Activated CD4-positive, alpha-beta T cell treated with anti-CD3 and anti-CD28 coated beads, Interleukin-2, amount 10 ng/mL, durations not matched to agents 24 days and 14 days (primary cell): ENCODE results near the gene ITPK1. TPM values are rescaled to one million over a fixed set of nuclear protein-coding genes. Genes with fewer than 3 reads are reported as not detected.

Experiments
- DNase-seq: peaks from one replicate; pipeline ENCODE4 v3.0.0; 2022
- H3K27ac Mint-ChIP-seq: one replicate; pipeline ENCODE4 v1.8.0; 2022; ENCODE audit warnings: mild to moderate bottlenecking, mixed read lengths
- H3K27me3 Mint-ChIP-seq: one replicate; pipeline ENCODE4 v1.8.0; 2022; ENCODE audit warnings: mixed read lengths
- H3K36me3 Mint-ChIP-seq: one replicate; pipeline ENCODE4 v1.8.0; 2022; ENCODE audit warnings: low read depth, mild to moderate bottlenecking, mixed read lengths
- H3K4me1 Mint-ChIP-seq: one replicate; pipeline ENCODE4 v1.8.0; 2021; ENCODE audit warnings: mixed read lengths
- H3K4me3 Mint-ChIP-seq: one replicate; pipeline ENCODE4 v1.8.0; 2022; ENCODE audit warnings: mild to moderate bottlenecking, moderate library complexity, mixed read lengths
- H3K9me3 Mint-ChIP-seq: one replicate; pipeline ENCODE4 v1.8.0; 2021; ENCODE audit warnings: mixed read lengths
- intact Hi-C: fragments of 100-400 bp; cut with micrococcal nuclease; formaldehyde crosslinking; loops from one replicate; pipeline ENCODE4 v1.15.1; 2023
- total RNA-seq: library from RNA; stranded (reverse); gene quantifications from 2 replicates; pipeline ENCODE4 v1.2.3, GENCODE V29; 2022

The ITPK1 gene
- total RNA-seq, 1 donor from 2014 or later = 71.0 TPM

DNA sequence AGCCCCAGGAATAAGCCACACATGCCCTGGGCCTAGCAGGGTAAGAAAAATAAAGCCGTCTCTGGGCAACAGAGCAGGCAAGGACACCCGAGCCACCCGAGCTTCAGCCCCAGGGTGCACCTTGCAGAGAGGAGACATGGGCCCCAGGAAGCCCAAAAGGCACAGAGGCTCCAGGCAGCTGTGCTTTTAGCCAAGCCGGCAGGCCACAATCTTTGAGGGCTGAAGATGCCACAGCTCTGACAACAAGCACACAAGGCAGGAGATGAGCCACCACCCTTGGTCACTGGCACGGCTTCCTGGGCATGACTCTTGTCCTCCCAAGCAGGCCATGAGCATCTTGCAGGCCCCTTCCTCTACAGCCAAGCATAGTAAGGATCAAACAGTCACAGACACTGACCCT, 86.3 kb downstream of the ITPK1 start:
- peaks cover 21% of the 10 kb centered on the region for H3K4me1 Mint-ChIP-seq
- no peaks in the 10 kb centered on the region for H3K9me3 Mint-ChIP-seq
- H3K36me3 Mint-ChIP-seq = no peaks in the 10 kb centered on the region
- intact Hi-C loops = no loop called here
- DNase-seq = no peak
- H3K27me3 Mint-ChIP-seq = no peaks in the 10 kb centered on the region
- H3K4me3 Mint-ChIP-seq = no peak overlapping the region
- no peak overlapping the region for H3K27ac Mint-ChIP-seq

DNA sequence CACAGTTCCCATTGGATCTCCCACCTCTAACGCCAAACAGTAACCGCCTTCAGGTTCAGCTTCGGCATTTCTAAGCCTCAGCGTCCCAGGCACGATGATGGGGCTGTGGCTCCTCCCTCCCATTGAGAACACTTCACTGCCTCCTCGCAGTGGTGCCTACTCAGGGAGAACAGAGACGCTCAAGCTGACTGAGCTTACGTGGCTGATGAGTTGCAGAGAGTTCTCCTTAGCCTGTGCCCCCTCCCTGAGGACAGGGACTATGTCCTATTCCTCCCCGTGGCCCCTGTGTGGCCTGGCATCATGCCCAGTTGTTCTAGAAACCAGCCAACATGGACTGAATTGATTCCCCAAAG, 87.0 kb downstream of the ITPK1 start:
- Mint-ChIP-seq H3K27me3 (no peaks in the 10 kb centered on the region), H3K36me3 (no peaks in the 10 kb centered on the region), H3K4me3 (no peak overlapping the region), H3K4me1 (peaks cover 14% of the 10 kb centered on the region), H3K9me3 (no peaks in the 10 kb centered on the region), H3K27ac (no peak overlapping the region)
- DNase-seq = no peak
- intact Hi-C loops = no loop called here

GRCh38 chr14:93027810-93028723, 87.7 kb downstream of the ITPK1 start:
- DNase-seq = no peak
- peaks cover 1% of the 10 kb centered on the region for H3K36me3 Mint-ChIP-seq

DNA sequence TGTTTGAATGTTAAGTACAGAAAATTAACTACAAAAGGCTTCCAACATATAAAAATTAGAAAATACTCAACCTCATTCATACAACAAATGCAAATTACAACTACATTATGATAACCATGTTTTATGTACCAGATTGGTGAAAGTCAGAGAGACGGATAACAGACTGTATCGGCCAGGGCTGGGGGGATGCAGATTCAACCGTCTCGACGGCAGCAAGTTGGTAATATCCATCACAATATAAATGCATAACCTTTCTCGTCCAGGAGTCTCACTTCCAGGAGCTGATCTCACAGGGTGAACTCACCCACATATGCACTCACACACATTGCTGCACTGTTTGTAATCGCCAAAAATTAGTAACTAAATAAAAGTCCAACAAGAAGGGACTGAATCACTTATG, 89.4 kb downstream of the ITPK1 start:
- intact Hi-C loops = no loop called here
- H3K27ac Mint-ChIP-seq = no peak overlapping the region
- peaks cover 10% of the 10 kb centered on the region for H3K4me1 Mint-ChIP-seq
- peaks cover 3% of the 10 kb centered on the region for H3K9me3 Mint-ChIP-seq
- peaks cover 7% of the 10 kb centered on the region for H3K36me3 Mint-ChIP-seq
- no peak overlapping the region for H3K4me3 Mint-ChIP-seq
- DNase-seq = no peak
- no peaks in the 10 kb centered on the region for H3K27me3 Mint-ChIP-seq

More at GRCh38 chr14:93027810-93028723, 87.7 kb downstream of the ITPK1 start:
- Mint-ChIP-seq H3K27ac (no peak overlapping the region), H3K4me1 (peaks cover 9% of the 10 kb centered on the region), H3K27me3 (no peaks in the 10 kb centered on the region), H3K9me3 (no peaks in the 10 kb centered on the region), H3K4me3 (no peak overlapping the region)
- intact Hi-C loops = no loop called here

GRCh38 chr14:93025055-93025454, 90.7 kb downstream of the ITPK1 start:
- H3K9me3 Mint-ChIP-seq = peaks cover 3% of the 10 kb centered on the region
- H3K36me3 Mint-ChIP-seq = peaks cover 7% of the 10 kb centered on the region
- no peaks in the 10 kb centered on the region for H3K27me3 Mint-ChIP-seq
- intact Hi-C loops = no loop called here
- H3K4me3 Mint-ChIP-seq = no peak overlapping the region
- peaks cover 10% of the 10 kb centered on the region for H3K4me1 Mint-ChIP-seq
- no peak for DNase-seq
- H3K27ac Mint-ChIP-seq = no peak overlapping the region

GRCh38 chr14:93024493-93024892, 91.2 kb downstream of the ITPK1 start:
- Mint-ChIP-seq H3K36me3 (peaks cover 7% of the 10 kb centered on the region), H3K27me3 (no peaks in the 10 kb centered on the region), H3K4me1 (peaks cover 10% of the 10 kb centered on the region), H3K27ac (no peak overlapping the region), H3K9me3 (peaks cover 3% of the 10 kb centered on the region), H3K4me3 (no peak overlapping the region)
- no peak for DNase-seq
- intact Hi-C loops = no loop called here

DNA sequence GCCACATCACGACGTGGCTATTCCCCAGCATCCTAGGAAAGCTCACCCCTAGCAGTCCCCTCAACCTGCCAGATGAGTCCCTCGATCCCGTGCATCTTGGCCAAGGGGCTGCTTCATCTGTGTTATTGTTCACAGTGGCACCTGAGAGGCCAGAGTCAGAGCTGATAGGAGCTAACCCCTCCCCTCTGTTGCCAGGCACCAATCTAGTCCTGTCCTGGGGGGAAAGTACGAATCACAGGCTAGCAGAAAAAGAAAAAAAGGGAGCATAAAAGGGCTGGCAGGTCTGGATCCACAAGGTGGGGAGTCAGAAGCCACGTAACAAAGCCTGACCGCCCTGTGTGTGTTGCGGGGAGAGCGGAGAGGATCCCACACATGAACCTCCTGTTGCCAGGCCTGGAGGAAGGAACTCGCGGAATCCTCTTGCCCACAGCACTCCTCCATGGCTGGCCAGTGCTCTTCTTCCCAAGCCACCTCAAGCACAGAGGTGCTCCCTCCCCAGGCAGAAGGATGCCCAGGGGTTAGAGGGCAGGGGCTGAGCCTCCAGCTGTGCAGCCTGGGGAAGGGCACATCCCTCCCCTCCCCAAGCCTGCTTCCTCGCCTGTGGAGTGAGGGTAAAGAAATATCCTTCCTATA, 91.8 kb downstream of the ITPK1 start:
- Mint-ChIP-seq H3K9me3 (peaks cover 3% of the 10 kb centered on the region), H3K27me3 (no peaks in the 10 kb centered on the region), H3K27ac (no peak overlapping the region), H3K36me3 (peaks cover 7% of the 10 kb centered on the region), H3K4me3 (no peak overlapping the region), H3K4me1 (peaks cover 10% of the 10 kb centered on the region)
- no peak for DNase-seq
- intact Hi-C loops = no loop called here

- peaks cover 3% of the 10 kb centered on the region for H3K9me3 Mint-ChIP-seq
- intact Hi-C loops = no loop called here
- no peak for DNase-seq
- H3K36me3 Mint-ChIP-seq = peaks cover 7% of the 10 kb centered on the region
- no peak overlapping the region for H3K4me3 Mint-ChIP-seq
- H3K4me1 Mint-ChIP-seq = peaks cover 10% of the 10 kb centered on the region
- H3K27me3 Mint-ChIP-seq = no peaks in the 10 kb centered on the region
- H3K27ac Mint-ChIP-seq = no peak overlapping the region
Measured at GRCh38 chr14:93023039-93023438, 92.7 kb downstream of the ITPK1 start.

DNA sequence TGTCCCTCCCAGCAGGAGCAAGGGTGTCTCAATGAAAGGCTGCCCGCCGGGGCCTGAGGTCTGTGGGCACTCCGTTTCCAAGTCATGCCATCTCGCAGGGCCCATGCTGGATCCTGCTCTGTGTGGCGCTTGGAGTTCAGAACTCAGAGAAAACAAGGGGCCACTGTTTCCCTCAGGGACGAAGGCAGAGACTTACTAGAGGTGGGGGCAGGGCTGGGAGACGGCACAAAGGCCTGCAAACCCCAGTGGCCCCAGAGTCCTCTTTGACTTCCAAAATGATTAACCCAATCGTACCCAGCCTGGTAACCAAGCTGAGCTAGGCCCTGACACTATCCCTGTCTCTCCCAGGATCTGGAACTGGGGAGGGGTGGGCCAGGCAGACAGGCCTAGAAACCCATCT, 95.8 kb downstream of the ITPK1 start:
- intact Hi-C loops = loop anchor here (10.0 kb wide), 1 partner anchor 55 kb away; no protein-coding TSS in a partner anchor
- no peak for DNase-seq
- H3K27me3 Mint-ChIP-seq = no peaks in the 10 kb centered on the region
- peaks cover 4% of the 10 kb centered on the region for H3K4me1 Mint-ChIP-seq
- H3K36me3 Mint-ChIP-seq = peaks cover 8% of the 10 kb centered on the region
- H3K27ac Mint-ChIP-seq = no peak overlapping the region
- no peak overlapping the region for H3K4me3 Mint-ChIP-seq
- H3K9me3 Mint-ChIP-seq = peaks cover 3% of the 10 kb centered on the region

- DNase-seq = no peak
- no peaks in the 10 kb centered on the region for H3K27me3 Mint-ChIP-seq
- intact Hi-C loops = loop anchor here (10.0 kb wide), 1 partner anchor 55 kb away; no protein-coding TSS in a partner anchor
- peaks cover 9% of the 10 kb centered on the region for H3K4me1 Mint-ChIP-seq
- H3K27ac Mint-ChIP-seq = no peak overlapping the region
- H3K9me3 Mint-ChIP-seq = peaks cover 3% of the 10 kb centered on the region
- H3K36me3 Mint-ChIP-seq = peaks cover 10% of the 10 kb centered on the region
- no peak overlapping the region for H3K4me3 Mint-ChIP-seq
Measured at GRCh38 chr14:93019367-93019843, 96.3 kb downstream of the ITPK1 start.

- no peaks in the 10 kb centered on the region for H3K27me3 Mint-ChIP-seq
- H3K4me1 Mint-ChIP-seq = peaks cover 18% of the 10 kb centered on the region
- H3K9me3 Mint-ChIP-seq = peaks cover 3% of the 10 kb centered on the region
- intact Hi-C loops = loop anchor here (10.0 kb wide), 1 partner anchor 54 kb away; no protein-coding TSS in a partner anchor
- H3K4me3 Mint-ChIP-seq = no peak overlapping the region
- DNase-seq = no peak
- H3K27ac Mint-ChIP-seq = peak overlapping the region; percentile 65
- peaks cover 10% of the 10 kb centered on the region for H3K36me3 Mint-ChIP-seq
Measured at GRCh38 chr14:93018366-93018765, 97.4 kb downstream of the ITPK1 start.

DNA sequence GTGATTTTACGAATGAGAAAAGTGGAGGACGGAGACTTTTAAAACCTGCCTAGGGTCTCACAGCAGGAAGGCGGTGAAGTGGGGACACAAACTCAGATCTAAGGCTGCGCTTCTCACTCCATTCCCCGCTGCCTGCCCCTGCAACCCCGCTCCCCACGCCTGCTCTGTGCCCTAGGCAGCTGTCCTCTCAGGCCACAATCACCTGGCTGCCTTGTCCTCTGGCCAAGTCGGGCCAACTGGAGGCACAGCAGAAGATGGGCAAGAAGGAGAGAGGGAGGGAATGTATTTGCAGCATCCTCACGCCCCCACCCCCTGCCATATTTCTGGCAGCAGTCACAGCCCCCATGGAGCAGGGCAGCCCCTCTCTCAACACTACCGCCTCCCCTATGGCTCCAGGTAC, 97.8 kb downstream of the ITPK1 start:
- Mint-ChIP-seq H3K9me3 (peaks cover 3% of the 10 kb centered on the region), H3K4me1 (peaks cover 20% of the 10 kb centered on the region), H3K4me3 (no peak overlapping the region), H3K27me3 (no peaks in the 10 kb centered on the region), H3K27ac (peak overlapping the region; percentile 65), H3K36me3 (peaks cover 7% of the 10 kb centered on the region)
- intact Hi-C loops = loop anchor here (10.0 kb wide), 1 partner anchor 53 kb away; no protein-coding TSS in a partner anchor
- DNase-seq = no peak

DNA sequence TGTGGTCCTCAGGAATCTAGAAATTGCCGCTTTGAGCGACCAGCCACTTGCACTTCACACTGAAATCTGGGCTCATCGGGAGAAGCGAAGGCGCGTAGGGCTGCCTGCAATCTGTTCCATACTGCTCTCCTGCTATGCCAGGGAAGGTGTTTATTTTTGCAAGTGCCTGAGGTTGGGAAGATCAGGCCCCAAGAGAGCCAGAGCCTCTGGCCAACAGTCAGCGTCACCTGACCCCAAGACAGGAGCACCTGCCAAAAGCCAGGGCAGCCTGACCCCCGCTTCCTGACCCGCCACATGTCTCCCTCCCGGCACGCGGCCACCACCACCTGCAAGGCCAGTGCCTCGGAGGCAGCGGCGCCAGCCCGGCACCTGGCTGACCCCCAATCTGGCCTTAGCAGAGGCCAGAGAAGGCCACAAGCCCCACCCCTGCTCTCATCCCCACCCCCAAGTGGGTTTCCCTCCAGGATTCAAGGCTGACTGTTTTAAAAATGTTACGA, 98.4 kb downstream of the ITPK1 start:
- Mint-ChIP-seq H3K4me3 (no peak overlapping the region), H3K9me3 (peaks cover 3% of the 10 kb centered on the region), H3K4me1 (peaks cover 18% of the 10 kb centered on the region), H3K27ac (no peak overlapping the region), H3K27me3 (no peaks in the 10 kb centered on the region), H3K36me3 (peaks cover 6% of the 10 kb centered on the region)
- intact Hi-C loops = loop anchor here (10.0 kb wide), 1 partner anchor 53 kb away; no protein-coding TSS in a partner anchor
- DNase-seq = no peak
